HepG2 (cell line): Measurements from ENCODE around the gene ATG5.

Experiments used
- CC2D1A ChIP-seq: sonication (generic); formaldehyde crosslinking; IDR thresholded peaks from 2 replicates; pipeline ENCODE4 v1.8.1; 2023; ENCODE audit warnings: mild to moderate bottlenecking, missing genetic modification reagents
- CHD2 ChIP-seq: IDR thresholded peaks from 2 replicates; pipeline ENCODE4 v1.6.1; 2011; ENCODE audit warnings: low read depth, low read length, improper control_type of control experiment
- CHD4 ChIP-seq: fragments of 200-600 bp; sonication (generic); IDR thresholded peaks from 2 replicates; pipeline ENCODE4 v1.7.0; 2017; ENCODE audit warnings: mild to moderate bottlenecking, low read length, borderline replicate concordance
- CTCF ChIP-seq: sonication (generic); formaldehyde crosslinking; IDR thresholded peaks from 2 replicates; pipeline ENCODE4 v1.5.0; 2020; ENCODE audit warnings: mild to moderate bottlenecking, missing genetic modification reagents, moderate library complexity
- DZIP1 ChIP-seq: sonication (generic); formaldehyde crosslinking; IDR thresholded peaks from 2 replicates; pipeline ENCODE4 v1.5.0; 2020; ENCODE audit warnings: mild to moderate bottlenecking, missing genetic modification reagents
- FOXO1 ChIP-seq: sonication (generic); formaldehyde crosslinking; IDR thresholded peaks from 2 replicates; pipeline ENCODE4 v1.4.0; 2020; ENCODE audit warnings: missing genetic modification reagents
- GFI1 ChIP-seq: sonication (generic); formaldehyde crosslinking; IDR thresholded peaks from 2 replicates; pipeline ENCODE4 v1.5.0; 2020; ENCODE audit warnings: missing genetic modification reagents, mild to moderate bottlenecking, borderline replicate concordance
- MXI1 ChIP-seq: IDR thresholded peaks from 3 replicates; pipeline ENCODE4 v1.6.1; 2012; ENCODE audit warnings: low read depth, low read length, inconsistent platforms, borderline replicate concordance
- NFE2 ChIP-seq: sonication (generic); formaldehyde crosslinking; IDR thresholded peaks from 2 replicates; pipeline ENCODE4 v1.4.0; 2020; ENCODE audit warnings: missing genetic modification reagents
- NR2F6 ChIP-seq, 2 experiments: IDR thresholded peaks; 2 replicates each; pipeline ENCODE4 v1.6.1; 2016; ENCODE audit warnings: antibody characterized with exemption in 1 of 2, mild to moderate bottlenecking in 1 of 2
- POLR2A ChIP-seq, 2 experiments: IDR thresholded peaks; 2 replicates each; pipeline ENCODE4 v1.6.1; 2011; ENCODE audit warnings: low read depth in 2 of 2, low read length in 2 of 2, mild to moderate bottlenecking in 1 of 2, moderate library complexity in 1 of 2; ENCODE audit not compliant: insufficient read depth in 1 of 2
- POLR2AphosphoS5 ChIP-seq: IDR thresholded peaks from 2 replicates; pipeline ENCODE4 v1.6.1; 2012; ENCODE audit warnings: low read depth, low read length
- ZNF567 ChIP-seq: sonication (generic); formaldehyde crosslinking; IDR thresholded peaks from 2 replicates; pipeline ENCODE4 v1.8.1; 2023; ENCODE audit warnings: mild to moderate bottlenecking, missing genetic modification reagents, borderline replicate concordance

- TF ChIP-seq CHD4 (no peak), CHD2 (no peak), CTCF (CRISPR knock-in tag) (no peak), POLR2A (IDR thresholded peaks at IDR 0.05; ENCODE audit: insufficient read depth in 1 of 2, low read depth in 2 of 2, low read length in 2 of 2) (no peak), CC2D1A (CRISPR knock-in tag) (no peak), NFE2 (no peak), DZIP1 (CRISPR knock-in tag) (no peak), FOXO1 (CRISPR knock-in tag) (no peak), GFI1 (CRISPR knock-in tag) (no peak), POLR2AphosphoS5 (no peak), MXI1 (no peak), ZNF567 (no peak), NR2F6 (IDR thresholded peaks at IDR 0.05) (no peak), NR2F6 (CRISPR knock-in tag; IDR thresholded peaks at IDR 0.05) (no peak)
Measured at GRCh38 chr6:106309766-106310373, 15.7 kb downstream of the ATG5 start.
